CD8-positive, alpha-beta memory T cell (primary cell): Measurements from ENCODE around the gene EFNA5. TPM values are rescaled to one million over a fixed set of nuclear protein-coding genes. Genes with fewer than 3 reads are reported as not detected.

ENCODE experiments used
- CTCF ChIA-PET: fragments of 350-600 bp; sonication (Branson Sonifier 250); formaldehyde crosslinking; loops from one replicate; lab custom pipeline; 2021; ENCODE audit warnings: antibody characterized with exemption; lab: Charles Lee
- POLR2A ChIA-PET: fragments of 350-600 bp; sonication (Branson Sonifier 250); formaldehyde crosslinking; loops from one replicate; lab custom pipeline; 2021; ENCODE audit warnings: antibody characterized with exemption; lab: Charles Lee
- DNase-seq, 5 donors: peaks; one replicate each; pipeline versions ENCODE4 v3.0.0 to v3.0.0-alpha.2; 2020 to 2022; ENCODE audit warnings: mixed read lengths in 1 of 5
- H3K27ac ChIP-seq: one replicate; pipeline ENCODE4 v1.7.0; 2013; ENCODE audit warnings: low read depth, mild to moderate bottlenecking, low read length, moderate library complexity
- H3K27me3 ChIP-seq: 2 replicates; pipeline ENCODE4 v1.7.0; 2013; ENCODE audit warnings: low read length, mild to moderate bottlenecking; ENCODE audit not compliant: insufficient read depth, poor library complexity, severe bottlenecking
- H3K36me3 ChIP-seq: 2 replicates; pipeline ENCODE4 v1.7.0; 2013; ENCODE audit warnings: mild to moderate bottlenecking, low read length, moderate library complexity; ENCODE audit not compliant: insufficient read depth
- H3K4me1 ChIP-seq: 2 replicates; pipeline ENCODE4 v1.7.0; 2013; ENCODE audit warnings: mild to moderate bottlenecking, low read length, moderate library complexity; ENCODE audit not compliant: insufficient read depth
- H3K4me3 ChIP-seq: 2 replicates; pipeline ENCODE4 v1.7.0; 2013; ENCODE audit warnings: mild to moderate bottlenecking, low read length
- H3K9me3 ChIP-seq: 2 replicates; pipeline ENCODE4 v1.7.0; 2013; ENCODE audit warnings: mild to moderate bottlenecking, low read length
- H3K27ac Mint-ChIP-seq, 8 donors: one replicate each; pipeline ENCODE4 v1.8.0; 2020 to 2021; ENCODE audit warnings: mixed read lengths in 8 of 8, mild to moderate bottlenecking in 6 of 8, inconsistent platforms in 3 of 8, moderate library complexity in 3 of 8
- H3K27me3 Mint-ChIP-seq, 2 donors: one replicate each; pipeline ENCODE4 v1.8.0; 2020 to 2021; ENCODE audit warnings: mixed read lengths in 2 of 2, mild to moderate bottlenecking in 1 of 2, moderate library complexity in 1 of 2
- H3K36me3 Mint-ChIP-seq, 3 donors: one replicate each; pipeline ENCODE4 v1.8.0; 2020 to 2021; ENCODE audit warnings: mixed read lengths in 3 of 3, inconsistent platforms in 1 of 3, mild to moderate bottlenecking in 1 of 3
- H3K4me1 Mint-ChIP-seq, 3 donors: one replicate each; pipeline ENCODE4 v1.8.0; 2020 to 2021; ENCODE audit warnings: mixed read lengths in 3 of 3, inconsistent platforms in 1 of 3, mild to moderate bottlenecking in 1 of 3
- H3K4me3 Mint-ChIP-seq, 7 donors: one replicate each; pipeline ENCODE4 v1.8.0; 2020 to 2021; ENCODE audit warnings: mixed read lengths in 7 of 7, mild to moderate bottlenecking in 6 of 7, moderate library complexity in 4 of 7, inconsistent platforms in 2 of 7
- H3K9me3 Mint-ChIP-seq, 5 donors: one replicate each; pipeline ENCODE4 v1.8.0; 2020 to 2022; ENCODE audit warnings: mixed read lengths in 5 of 5, mild to moderate bottlenecking in 3 of 5, moderate library complexity in 2 of 5, inconsistent platforms in 1 of 5
- polyA plus RNA-seq: library from polyadenylated mRNA; unstranded; fragments of 300-500 nt; fragmentation: Illumina TruSeq; gene quantifications from one replicate; pipeline ENCODE4 v1.2.3, GENCODE V29; 2021
- total RNA-seq, 2 experiments: library from RNA; stranded (reverse); gene quantifications; one replicate each; pipeline ENCODE4 v1.2.3, GENCODE V29; 2021

Gene EFNA5
- total and polyA plus RNA-seq, 3 experiments from 2014 or later = 0.21 TPM; not detected in 2

- CTCF ChIA-PET = no interaction called here
Observed at GRCh38 chr5:107431998-107432397, 238.7 kb downstream of the EFNA5 start.

DNA sequence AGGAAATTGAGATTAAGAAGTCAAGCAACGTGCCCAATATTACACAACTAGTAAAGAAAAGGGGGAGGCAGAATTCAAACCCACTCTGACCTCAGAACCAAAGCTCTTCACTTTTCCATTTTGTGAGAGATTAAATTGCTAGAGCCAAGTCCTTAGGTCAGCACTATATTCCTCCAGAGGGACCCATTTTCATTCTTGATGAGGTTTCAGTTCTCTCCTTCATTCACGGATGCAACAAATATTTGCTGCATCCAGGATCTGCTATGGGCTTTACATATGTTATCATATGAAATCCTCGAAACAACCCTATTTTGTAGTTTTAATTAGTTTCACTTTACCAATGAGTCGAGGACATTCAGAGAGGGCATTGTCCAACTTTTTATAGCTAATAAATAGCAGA, 239.2 kb downstream of the EFNA5 start:
- no peak overlapping the region for H3K27ac ChIP-seq
- no peaks in the 10 kb centered on the region for H3K4me1 ChIP-seq
- peaks cover 0 to 2% (median 0%) of the 10 kb centered on the region in 5 donors for H3K9me3 Mint-ChIP-seq
- H3K36me3 Mint-ChIP-seq = no peaks in the 10 kb centered on the region
- peaks cover 12 to 18% (median 13%) of the 10 kb centered on the region in 3 donors for H3K4me1 Mint-ChIP-seq
- H3K9me3 ChIP-seq = no peaks in the 10 kb centered on the region
- H3K4me3 ChIP-seq = no peak overlapping the region
- H3K27me3 ChIP-seq = no peaks in the 10 kb centered on the region
- DNase-seq = no peak
- no peak overlapping the region for H3K27ac Mint-ChIP-seq
- peaks cover 0 to 6% of the 10 kb centered on the region in 2 donors for H3K27me3 Mint-ChIP-seq
- ChIA-PET POLR2A (no interaction called here), CTCF (no interaction called here)
- H3K4me3 Mint-ChIP-seq = no peak overlapping the region
- H3K36me3 ChIP-seq = no peaks in the 10 kb centered on the region

More at GRCh38 chr5:107431998-107432397, 238.7 kb downstream of the EFNA5 start:
- H3K4me3 ChIP-seq = no peak overlapping the region
- H3K4me1 ChIP-seq = no peaks in the 10 kb centered on the region
- Mint-ChIP-seq H3K9me3 (peaks cover 0 to 2% (median 0%) of the 10 kb centered on the region in 5 donors), H3K4me3 (no peak overlapping the region), H3K27me3 (peaks cover 0 to 4% of the 10 kb centered on the region in 2 donors), H3K27ac (no peak overlapping the region), H3K4me1 (peaks cover 12 to 18% (median 13%) of the 10 kb centered on the region in 3 donors), H3K36me3 (no peaks in the 10 kb centered on the region)
- no peak for DNase-seq
- H3K36me3 ChIP-seq = no peaks in the 10 kb centered on the region
- H3K27ac ChIP-seq = no peak overlapping the region
- no peaks in the 10 kb centered on the region for H3K27me3 ChIP-seq
- H3K9me3 ChIP-seq = no peaks in the 10 kb centered on the region
- POLR2A ChIA-PET = no interaction called here

- H3K4me1 ChIP-seq = no peaks in the 10 kb centered on the region
- no peaks in the 10 kb centered on the region for H3K9me3 ChIP-seq
- ChIA-PET POLR2A (no interaction called here), CTCF (no interaction called here)
- H3K27me3 ChIP-seq = no peaks in the 10 kb centered on the region
- H3K4me3 ChIP-seq = no peak overlapping the region
- no peak for DNase-seq
- H3K27ac Mint-ChIP-seq = peak overlapping the region in 3 of 8 donors; percentile 37 to 82 (median 51)
- peaks cover 12 to 18% (median 13%) of the 10 kb centered on the region in 3 donors for H3K4me1 Mint-ChIP-seq
- H3K36me3 Mint-ChIP-seq = no peaks in the 10 kb centered on the region
- no peak overlapping the region for H3K27ac ChIP-seq
- H3K9me3 Mint-ChIP-seq = no peaks in the 10 kb centered on the region
- peak overlapping the region in 6 of 7 donors; percentile 6 to 66 (median 34) for H3K4me3 Mint-ChIP-seq
- peaks cover 0 to 6% of the 10 kb centered on the region in 2 donors for H3K27me3 Mint-ChIP-seq
- no peaks in the 10 kb centered on the region for H3K36me3 ChIP-seq
Observed at GRCh38 chr5:107430071-107430625, 240.6 kb downstream of the EFNA5 start.

GRCh38 chr5:107428303-107428813, 242.4 kb downstream of the EFNA5 start:
- no peaks in the 10 kb centered on the region for H3K9me3 ChIP-seq
- H3K27me3 Mint-ChIP-seq = peaks cover 0 to 6% of the 10 kb centered on the region in 2 donors
- H3K4me1 ChIP-seq = no peaks in the 10 kb centered on the region
- no peaks in the 10 kb centered on the region for H3K9me3 Mint-ChIP-seq
- H3K27ac ChIP-seq = no peak overlapping the region
- no peak overlapping the region for H3K27ac Mint-ChIP-seq
- H3K4me3 Mint-ChIP-seq = peak overlapping the region in 1 of 7 donors; percentile 42
- POLR2A ChIA-PET = no interaction called here
- DNase-seq = no peak
- no peak overlapping the region for H3K4me3 ChIP-seq
- H3K36me3 ChIP-seq = no peaks in the 10 kb centered on the region
- H3K36me3 Mint-ChIP-seq = no peaks in the 10 kb centered on the region
- no peaks in the 10 kb centered on the region for H3K27me3 ChIP-seq
- H3K4me1 Mint-ChIP-seq = peaks cover 12 to 18% (median 13%) of the 10 kb centered on the region in 3 donors
- CTCF ChIA-PET = no interaction called here

DNA sequence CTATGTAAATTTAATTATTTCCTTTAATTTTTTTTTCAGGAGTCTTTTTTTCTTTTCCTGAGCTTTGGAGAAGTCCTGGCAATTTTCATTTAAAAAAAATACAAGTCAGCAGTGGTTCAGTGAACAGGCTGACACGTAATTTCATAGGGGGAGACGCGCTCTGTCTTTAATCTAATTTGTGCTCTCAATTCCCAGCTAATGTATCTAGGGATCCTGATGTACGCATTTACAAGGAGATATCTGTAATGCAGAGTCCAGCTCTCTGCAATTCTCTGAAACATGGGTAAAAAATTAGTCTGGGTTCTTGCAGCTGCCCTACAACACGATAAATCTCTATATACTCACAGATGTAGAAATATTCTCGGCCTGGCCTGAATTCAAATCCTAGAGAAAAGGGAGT, 243.9 kb downstream of the EFNA5 start:
- H3K27me3 Mint-ChIP-seq = peaks cover 0 to 6% of the 10 kb centered on the region in 2 donors
- no peak overlapping the region for H3K27ac ChIP-seq
- H3K4me3 ChIP-seq = no peak overlapping the region
- no peak for DNase-seq
- no peak overlapping the region for H3K27ac Mint-ChIP-seq
- H3K4me1 Mint-ChIP-seq = peaks cover 12 to 18% (median 13%) of the 10 kb centered on the region in 3 donors
- H3K36me3 Mint-ChIP-seq = no peaks in the 10 kb centered on the region
- H3K4me1 ChIP-seq = no peaks in the 10 kb centered on the region
- no peaks in the 10 kb centered on the region for H3K36me3 ChIP-seq
- no peaks in the 10 kb centered on the region for H3K27me3 ChIP-seq
- H3K4me3 Mint-ChIP-seq = no peak overlapping the region
- CTCF ChIA-PET = interaction anchor here (1.1 kb wide), 1 partner anchor 145 kb away, joined by 3 read pairs; no protein-coding TSS in a partner anchor
- no peaks in the 10 kb centered on the region for H3K9me3 Mint-ChIP-seq
- POLR2A ChIA-PET = no interaction called here
- H3K9me3 ChIP-seq = no peaks in the 10 kb centered on the region

DNA sequence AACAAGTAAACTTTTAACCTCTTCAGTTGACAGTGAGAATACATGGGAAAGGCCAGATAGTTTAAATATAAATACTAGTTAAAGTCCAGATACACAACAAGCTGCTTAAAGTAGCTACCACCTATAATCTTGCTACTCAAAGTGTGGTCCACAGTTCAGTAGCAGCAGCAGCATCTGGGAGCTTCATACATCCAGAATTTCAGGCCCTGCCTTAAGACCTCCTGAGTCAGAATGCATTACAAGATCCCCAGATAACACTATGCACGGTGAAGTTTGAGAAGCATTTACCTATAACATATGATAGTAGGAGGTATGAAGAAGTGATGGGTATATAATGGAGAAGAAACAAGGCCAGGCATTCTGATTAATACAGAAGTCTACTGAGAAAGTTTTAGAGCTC, 244.5 kb downstream of the EFNA5 start:
- POLR2A ChIA-PET = no interaction called here
- no peaks in the 10 kb centered on the region for H3K9me3 ChIP-seq
- H3K4me1 Mint-ChIP-seq = peaks cover 12 to 18% (median 12%) of the 10 kb centered on the region in 3 donors
- H3K27me3 Mint-ChIP-seq = peaks cover 0 to 6% of the 10 kb centered on the region in 2 donors
- no peak overlapping the region for H3K27ac ChIP-seq
- no peaks in the 10 kb centered on the region for H3K9me3 Mint-ChIP-seq
- H3K27ac Mint-ChIP-seq = peak overlapping the region in 1 of 8 donors; percentile 21
- H3K27me3 ChIP-seq = no peaks in the 10 kb centered on the region
- no peak overlapping the region for H3K4me3 ChIP-seq
- DNase-seq = no peak
- no peak overlapping the region for H3K4me3 Mint-ChIP-seq
- no peaks in the 10 kb centered on the region for H3K4me1 ChIP-seq
- H3K36me3 Mint-ChIP-seq = no peaks in the 10 kb centered on the region
- no peaks in the 10 kb centered on the region for H3K36me3 ChIP-seq
- CTCF ChIA-PET = no interaction called here

- ChIA-PET CTCF (interaction anchor here (1.4 kb wide), 1 partner anchor 145 kb away, joined by 3 read pairs; no protein-coding TSS in a partner anchor), POLR2A (no interaction called here)
- Histone ChIP-seq H3K27me3 (no peaks in the 10 kb centered on the region), H3K4me1 (no peaks in the 10 kb centered on the region), H3K9me3 (no peaks in the 10 kb centered on the region), H3K4me3 (no peak overlapping the region), H3K27ac (no peak overlapping the region), H3K36me3 (no peaks in the 10 kb centered on the region)
- Mint-ChIP-seq H3K27me3 (peaks cover 0 to 6% of the 10 kb centered on the region in 2 donors), H3K36me3 (no peaks in the 10 kb centered on the region), H3K4me3 (no peak overlapping the region), H3K27ac (no peak overlapping the region), H3K4me1 (peaks cover 11 to 18% (median 11%) of the 10 kb centered on the region in 3 donors), H3K9me3 (no peaks in the 10 kb centered on the region)
- no peak for DNase-seq
Observed at GRCh38 chr5:107425541-107426031, 245.2 kb downstream of the EFNA5 start.

DNA sequence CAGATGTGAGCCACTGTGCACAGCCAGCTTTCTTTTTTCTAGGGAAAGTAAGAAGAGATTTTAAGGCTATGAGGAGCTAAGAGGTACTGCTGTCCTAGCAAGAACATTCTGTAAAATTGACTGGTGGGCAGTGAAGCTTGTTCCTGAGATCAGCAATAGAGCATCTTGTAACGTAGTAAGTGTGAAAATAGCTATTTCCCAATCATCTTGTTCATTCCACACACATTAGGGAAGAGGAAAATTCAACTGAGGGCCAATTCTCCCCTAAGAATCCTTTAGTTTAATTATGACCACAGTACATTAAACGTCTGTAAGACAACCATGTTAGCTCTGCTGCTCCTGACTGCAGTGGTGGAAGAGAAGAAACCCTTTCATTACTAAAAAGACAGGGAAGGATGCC, 246.2 kb downstream of the EFNA5 start:
- no peaks in the 10 kb centered on the region for H3K27me3 ChIP-seq
- no peak for DNase-seq
- CTCF ChIA-PET = interaction anchor here (1.4 kb wide), 1 partner anchor 146 kb away, joined by 3 read pairs; no protein-coding TSS in a partner anchor
- POLR2A ChIA-PET = no interaction called here
- Mint-ChIP-seq H3K4me1 (peaks cover 7 to 10% (median 9%) of the 10 kb centered on the region in 3 donors), H3K27me3 (peaks cover 0 to 6% of the 10 kb centered on the region in 2 donors), H3K4me3 (no peak overlapping the region), H3K9me3 (no peaks in the 10 kb centered on the region), H3K36me3 (no peaks in the 10 kb centered on the region), H3K27ac (no peak overlapping the region)
- H3K36me3 ChIP-seq = no peaks in the 10 kb centered on the region
- no peaks in the 10 kb centered on the region for H3K4me1 ChIP-seq
- H3K27ac ChIP-seq = no peak overlapping the region
- no peak overlapping the region for H3K4me3 ChIP-seq
- no peaks in the 10 kb centered on the region for H3K9me3 ChIP-seq
